ENCODE measurements around the gene GYG2. TPM values are rescaled to one million over a fixed set of nuclear protein-coding genes. Genes with fewer than 3 reads are reported as not detected.

The GYG2 gene
- total and polyA plus RNA-seq, 2 of the 13 experiments (the other 11 are each of a cell fraction or from before 2014, with no cell fraction given), result 20.0 to 24.3 TPM

GRCh38 chrX:2828959-2829411, 255 bp downstream of the GYG2 start (continued):
- TF ChIP-seq NPAS2 (CRISPR knock-in tag; IDR thresholded peaks at IDR 0.05; ENCODE audit: borderline replicate concordance), result no peak
- TF ChIP-seq DR1 (CRISPR knock-in tag; IDR thresholded peaks at IDR 0.05), result no peak
- TF ChIP-seq TIGD3 (CRISPR knock-in tag; IDR thresholded peaks at IDR 0.05; ENCODE audit: borderline replicate concordance), result no peak
- peak; percentile 22; the same call in 1 of the 2 replicates for TF ChIP-seq ZNF281 (CRISPR knock-in tag; IDR thresholded peaks at IDR 0.05; ENCODE audit: borderline replicate concordance)

GRCh38 chrX:2829469-2830246, 928 bp downstream of the GYG2 start:
- H3K4me3 ChIP-seq (replicated peaks in 1 of 3; ENCODE audit: insufficient read depth in 1 of 3, low read depth in 2 of 3, low read length in 3 of 3), result peak overlapping the region; percentile 40 to 70 (median 68); a peak in 5 of 6 replicates
- H3K4me2 ChIP-seq (ENCODE audit: low read depth, low read length), result peak overlapping the region; percentile 60
- BruUV-seq (replicated peaks), result no TSS peak
- no peak for TF ChIP-seq SRY (CRISPR knock-in tag; IDR thresholded peaks at IDR 0.05)
- no peak for TF ChIP-seq ZNF142 (CRISPR knock-in tag; IDR thresholded peaks at IDR 0.05)
- TF ChIP-seq RBFOX2 (IDR thresholded peaks at IDR 0.05; ENCODE audit: low read depth, low read length), result 0 out of 2 replicates have a peak, but pooled peaks have one; percentile 16
- TF ChIP-seq ZNF367 (CRISPR knock-in tag; IDR thresholded peaks at IDR 0.05; ENCODE audit: borderline replicate concordance), result no peak
- no peak for TF ChIP-seq E2F5 (CRISPR knock-in tag; conservative IDR thresholded peaks at IDR 0.05)
- TF ChIP-seq ZNF296 (CRISPR knock-in tag; conservative IDR thresholded peaks at IDR 0.05), result no peak

More at GRCh38 chrX:2829469-2830246, 928 bp downstream of the GYG2 start:
- ChIA-PET POLR2A (no interaction called here), CTCF (ENCODE audit: low intra/inter-chr PET ratio, low total read pairs) (no interaction called here)
- ATAC-seq (peak; percentile 8; the same call in 2 of the 3 replicates), FAIRE-seq (no peak), DNase-seq (ENCODE audit: low spot score) (no peak)
- no peaks in the 10 kb centered on the region for H3K79me2 ChIP-seq (ENCODE audit: insufficient read depth, low read length)
- H3K9me3 ChIP-seq (ENCODE audit: low read length), result no peaks in the 10 kb centered on the region
- in situ Hi-C loops (cut with HindIII; ENCODE audit: extremely low pct_ligation_motif_present, low pct_unique_long_range_greater_than_20kb) (no loop called here), intact Hi-C loops (cut with micrococcal nuclease; ENCODE audit: unreplicated experiment) (no loop called here)
- H3K27ac ChIP-seq (ENCODE audit: extremely low read length, insufficient read depth, low read length), result peak overlapping the region; percentile 40
- no peaks in the 10 kb centered on the region for H4K20me1 ChIP-seq (ENCODE audit: insufficient read depth, low read length)
- H3K36me3 ChIP-seq (replicated peaks in 1 of 2; ENCODE audit: control insufficient read depth in 1 of 2, insufficient read depth in 2 of 2, low read length in 2 of 2), result no peaks in the 10 kb centered on the region; a peak in 1 of 5 replicates
- H3K9ac ChIP-seq (ENCODE audit: insufficient read depth, low read depth, low read length), result peak overlapping the region; percentile 39
- no CpG with 5 or more reads among the region's 62 CpGs for WGBS (ENCODE audit: low lambda C conversion rate)
- H3K27me3 ChIP-seq (ENCODE audit: control insufficient read depth in 1 of 2, insufficient read depth in 2 of 2, low read length in 2 of 2), result no peaks in the 10 kb centered on the region
- H3K4me1 ChIP-seq (ENCODE audit: insufficient read depth, low read length), result peaks cover 32% of the 10 kb centered on the region
- no peak overlapping the region for H2AFZ ChIP-seq (ENCODE audit: low read length)
